GM12873 (cell line): ENCODE data around the gene IPO11.

Experiments
- CTCF ChIP-seq: IDR thresholded peaks from 2 replicates; pipeline ENCODE4 v1.5.1; 2012; ENCODE audit warnings: low read depth, mild to moderate bottlenecking, moderate library complexity, low read length, control low read depth; ENCODE audit not compliant: insufficient read depth; ENCODE audit errors: missing control alignments

The IPO11 gene

GRCh38 chr5:62412549-62413329 is at the start of gene IPO11:
Gene IPO11 (plus strand): TSS chr5:62412763. CDS start chr5:62437280, 24,517 bp downstream.
- no peak for TF ChIP-seq CTCF

GRCh38 chr5:62369039-62369438 is 43.5 kb upstream of the IPO11 start:
- no peak for TF ChIP-seq CTCF

GRCh38 chr5:62371409-62371808 is 41.2 kb upstream of the IPO11 start:
- no peak for TF ChIP-seq CTCF

GRCh38 chr5:62372600-62372999 is 40.0 kb upstream of the IPO11 start:
- no peak for TF ChIP-seq CTCF

- no peak for TF ChIP-seq CTCF
Observed at GRCh38 chr5:62373382-62373781, 39.2 kb upstream of the IPO11 start.

GRCh38 chr5:62374090-62374489 is 38.5 kb upstream of the IPO11 start:
- no peak for TF ChIP-seq CTCF

GRCh38 chr5:62375627-62376026 is 36.9 kb upstream of the IPO11 start:
- no peak for TF ChIP-seq CTCF
